GM23338 (cell line): Measurements from ENCODE around the gene MBNL3. TPM values are rescaled to one million over a fixed set of nuclear protein-coding genes. Genes with fewer than 3 reads are reported as not detected.

Experiments used
- ATAC-seq: fragments of 200-7000 bp; cut with Tn5 transposase; 3 replicates; pipeline ENCODE4 v1.9.1; 2020
- DNase-seq: peaks from one replicate; pipeline ENCODE4 v3.0.0-alpha.2; 2015; ENCODE audit warnings: low spot score
- H2AFZ ChIP-seq: fragments of 200-600 bp; sonication (generic); 2 replicates; pipeline ENCODE4 v1.8.0; 2016; ENCODE audit warnings: antibody characterized with exemption, mild to moderate bottlenecking, moderate library complexity
- H3F3A ChIP-seq: fragments of 200-600 bp; sonication (generic); replicated peaks from 2 replicates; pipeline ENCODE4 v1.8.0; 2017; ENCODE audit warnings: antibody characterized with exemption, mixed run types, low read depth
- H3K27ac ChIP-seq: fragments of 200-600 bp; sonication (generic); 2 replicates; pipeline ENCODE4 v1.6.1; 2016; ENCODE audit warnings: low read depth
- H3K27me3 ChIP-seq: fragments of 200-600 bp; sonication (generic); 2 replicates; pipeline ENCODE4 v1.8.0; 2016; ENCODE audit warnings: mild to moderate bottlenecking, mixed run types, moderate library complexity; ENCODE audit not compliant: insufficient read depth
- H3K36me3 ChIP-seq: fragments of 200-600 bp; sonication (generic); 2 replicates; pipeline ENCODE4 v1.8.0; 2016; ENCODE audit warnings: mild to moderate bottlenecking; ENCODE audit not compliant: insufficient read depth
- H3K4me1 ChIP-seq: fragments of 200-600 bp; sonication (generic); 2 replicates; pipeline ENCODE4 v1.8.0; 2016; ENCODE audit warnings: mild to moderate bottlenecking, moderate library complexity; ENCODE audit not compliant: insufficient read depth
- H3K4me2 ChIP-seq: fragments of 200-600 bp; sonication (generic); 2 replicates; pipeline ENCODE4 v1.7.1; 2017; ENCODE audit warnings: mixed run types
- H3K4me3 ChIP-seq: fragments of 200-600 bp; sonication (generic); 2 replicates; pipeline ENCODE4 v1.6.1; 2016; ENCODE audit warnings: mixed run types
- H3K79me2 ChIP-seq: fragments of 200-600 bp; sonication (generic); replicated peaks from 2 replicates; pipeline ENCODE4 v1.8.0; 2017; ENCODE audit warnings: mild to moderate bottlenecking; ENCODE audit not compliant: insufficient read depth
- H3K9me2 ChIP-seq: fragments of 200-600 bp; sonication (generic); 2 replicates; pipeline ENCODE4 v1.8.0; 2017; ENCODE audit not compliant: insufficient read depth
- H4K20me1 ChIP-seq: fragments of 200-600 bp; sonication (generic); replicated peaks from 2 replicates; pipeline ENCODE4 v1.8.0; 2017; ENCODE audit warnings: mild to moderate bottlenecking; ENCODE audit not compliant: insufficient read depth
- H3K27ac Mint-ChIP-seq: 2 replicates; pipeline ENCODE4 v1.8.0; 2020; ENCODE audit warnings: inconsistent platforms, mild to moderate bottlenecking, moderate library complexity, mixed read lengths
- H3K27me3 Mint-ChIP-seq: 3 replicates; pipeline ENCODE4 v1.8.0; 2022; ENCODE audit warnings: low read depth, mild to moderate bottlenecking, moderate library complexity, mixed read lengths, inconsistent platforms; ENCODE audit not compliant: insufficient read depth, poor library complexity
- H3K36me3 Mint-ChIP-seq: 3 replicates; pipeline ENCODE4 v1.8.0; 2021; ENCODE audit warnings: low read depth, mild to moderate bottlenecking, inconsistent platforms, moderate library complexity, mixed read lengths
- H3K4me1 Mint-ChIP-seq: 3 replicates; pipeline ENCODE4 v1.8.0; 2020; ENCODE audit warnings: mild to moderate bottlenecking, inconsistent platforms, mixed read lengths
- H3K4me3 Mint-ChIP-seq: 3 replicates; pipeline ENCODE4 v1.8.0; 2021; ENCODE audit warnings: moderate library complexity, mild to moderate bottlenecking, inconsistent platforms, mixed read lengths
- H3K9me3 Mint-ChIP-seq: 3 replicates; pipeline ENCODE4 v1.8.0; 2020; ENCODE audit warnings: moderate library complexity, mild to moderate bottlenecking, inconsistent platforms, mixed read lengths
- ETS1 ChIP-seq: IDR thresholded peaks from 2 replicates; pipeline ENCODE4 v1.6.1; 2016; ENCODE audit warnings: antibody characterized with exemption
- EZH2phosphoT487 ChIP-seq: fragments of 200-600 bp; sonication (generic); IDR thresholded peaks from one replicate; pipeline ENCODE4 v1.8.1; 2018; ENCODE audit warnings: antibody characterized with exemption; ENCODE audit not compliant: unreplicated experiment
- ZNF114 ChIP-seq: fragments of 250-450 bp; sonication (Bioruptor Pico); IDR thresholded peaks from 2 replicates; pipeline ENCODE4 v1.5.0; 2020; ENCODE audit warnings: mild to moderate bottlenecking, moderate library complexity
- polyA plus RNA-seq: library from polyadenylated mRNA; unstranded; fragments of >200 nt; fragmentation: Nextera tagmentation; extraction: Ambion mirVana; gene quantifications from 2 replicates; pipeline ENCODE4 v1.2.1, GENCODE V29; 2016
- total RNA-seq: library from RNA; depleted of rRNA; stranded (reverse); fragments of >200 nt; shearing (Covaris generic); gene quantifications from 2 replicates; pipeline ENCODE4 v1.2.3, GENCODE V29; 2014
- TF ChIP-seq, protein P1 (sequence below): IDR thresholded peaks from one replicate; pipeline ENCODE4 v1.6.1; 2018; ENCODE audit warnings: antibody characterized with exemption; ENCODE audit not compliant: unreplicated experiment
- TF ChIP-seq, protein P2 (sequence below): fragments of 250-450 bp; sonication (Bioruptor Pico); IDR thresholded peaks from 2 replicates; pipeline ENCODE4 v1.5.0; 2020; ENCODE audit warnings: mild to moderate bottlenecking, moderate library complexity

Gene MBNL3
- total and polyA plus RNA-seq, 2 experiments from 2014 or later, result 2.3 to 2.4 TPM

DNA sequence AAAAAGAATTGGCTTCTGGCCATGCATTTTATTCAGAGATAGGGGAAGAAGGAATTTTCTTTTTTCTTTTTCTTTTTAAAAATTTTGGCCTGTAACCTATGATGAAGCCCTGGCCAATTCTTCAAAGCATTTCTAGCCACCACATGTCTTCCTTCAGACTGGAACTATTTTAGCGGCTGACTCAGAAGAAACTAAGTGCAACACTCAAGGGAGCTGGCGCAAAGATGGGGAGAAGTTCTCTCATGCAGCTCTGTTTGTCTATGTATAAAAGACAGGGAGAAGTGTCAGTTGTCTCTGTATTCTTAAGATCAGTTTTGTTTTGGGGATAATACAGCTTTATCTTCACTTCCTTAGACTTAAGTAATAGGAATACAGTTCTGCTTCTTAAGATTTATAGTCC lies 46.1 kb downstream of the MBNL3 start (continued):
- TF ChIP-seq, protein P1, sequence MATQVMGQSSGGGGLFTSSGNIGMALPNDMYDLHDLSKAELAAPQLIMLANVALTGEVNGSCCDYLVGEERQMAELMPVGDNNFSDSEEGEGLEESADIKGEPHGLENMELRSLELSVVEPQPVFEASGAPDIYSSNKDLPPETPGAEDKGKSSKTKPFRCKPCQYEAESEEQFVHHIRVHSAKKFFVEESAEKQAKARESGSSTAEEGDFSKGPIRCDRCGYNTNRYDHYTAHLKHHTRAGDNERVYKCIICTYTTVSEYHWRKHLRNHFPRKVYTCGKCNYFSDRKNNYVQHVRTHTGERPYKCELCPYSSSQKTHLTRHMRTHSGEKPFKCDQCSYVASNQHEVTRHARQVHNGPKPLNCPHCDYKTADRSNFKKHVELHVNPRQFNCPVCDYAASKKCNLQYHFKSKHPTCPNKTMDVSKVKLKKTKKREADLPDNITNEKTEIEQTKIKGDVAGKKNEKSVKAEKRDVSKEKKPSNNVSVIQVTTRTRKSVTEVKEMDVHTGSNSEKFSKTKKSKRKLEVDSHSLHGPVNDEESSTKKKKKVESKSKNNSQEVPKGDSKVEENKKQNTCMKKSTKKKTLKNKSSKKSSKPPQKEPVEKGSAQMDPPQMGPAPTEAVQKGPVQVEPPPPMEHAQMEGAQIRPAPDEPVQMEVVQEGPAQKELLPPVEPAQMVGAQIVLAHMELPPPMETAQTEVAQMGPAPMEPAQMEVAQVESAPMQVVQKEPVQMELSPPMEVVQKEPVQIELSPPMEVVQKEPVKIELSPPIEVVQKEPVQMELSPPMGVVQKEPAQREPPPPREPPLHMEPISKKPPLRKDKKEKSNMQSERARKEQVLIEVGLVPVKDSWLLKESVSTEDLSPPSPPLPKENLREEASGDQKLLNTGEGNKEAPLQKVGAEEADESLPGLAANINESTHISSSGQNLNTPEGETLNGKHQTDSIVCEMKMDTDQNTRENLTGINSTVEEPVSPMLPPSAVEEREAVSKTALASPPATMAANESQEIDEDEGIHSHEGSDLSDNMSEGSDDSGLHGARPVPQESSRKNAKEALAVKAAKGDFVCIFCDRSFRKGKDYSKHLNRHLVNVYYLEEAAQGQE, result no peak
- TF ChIP-seq, protein P2, sequence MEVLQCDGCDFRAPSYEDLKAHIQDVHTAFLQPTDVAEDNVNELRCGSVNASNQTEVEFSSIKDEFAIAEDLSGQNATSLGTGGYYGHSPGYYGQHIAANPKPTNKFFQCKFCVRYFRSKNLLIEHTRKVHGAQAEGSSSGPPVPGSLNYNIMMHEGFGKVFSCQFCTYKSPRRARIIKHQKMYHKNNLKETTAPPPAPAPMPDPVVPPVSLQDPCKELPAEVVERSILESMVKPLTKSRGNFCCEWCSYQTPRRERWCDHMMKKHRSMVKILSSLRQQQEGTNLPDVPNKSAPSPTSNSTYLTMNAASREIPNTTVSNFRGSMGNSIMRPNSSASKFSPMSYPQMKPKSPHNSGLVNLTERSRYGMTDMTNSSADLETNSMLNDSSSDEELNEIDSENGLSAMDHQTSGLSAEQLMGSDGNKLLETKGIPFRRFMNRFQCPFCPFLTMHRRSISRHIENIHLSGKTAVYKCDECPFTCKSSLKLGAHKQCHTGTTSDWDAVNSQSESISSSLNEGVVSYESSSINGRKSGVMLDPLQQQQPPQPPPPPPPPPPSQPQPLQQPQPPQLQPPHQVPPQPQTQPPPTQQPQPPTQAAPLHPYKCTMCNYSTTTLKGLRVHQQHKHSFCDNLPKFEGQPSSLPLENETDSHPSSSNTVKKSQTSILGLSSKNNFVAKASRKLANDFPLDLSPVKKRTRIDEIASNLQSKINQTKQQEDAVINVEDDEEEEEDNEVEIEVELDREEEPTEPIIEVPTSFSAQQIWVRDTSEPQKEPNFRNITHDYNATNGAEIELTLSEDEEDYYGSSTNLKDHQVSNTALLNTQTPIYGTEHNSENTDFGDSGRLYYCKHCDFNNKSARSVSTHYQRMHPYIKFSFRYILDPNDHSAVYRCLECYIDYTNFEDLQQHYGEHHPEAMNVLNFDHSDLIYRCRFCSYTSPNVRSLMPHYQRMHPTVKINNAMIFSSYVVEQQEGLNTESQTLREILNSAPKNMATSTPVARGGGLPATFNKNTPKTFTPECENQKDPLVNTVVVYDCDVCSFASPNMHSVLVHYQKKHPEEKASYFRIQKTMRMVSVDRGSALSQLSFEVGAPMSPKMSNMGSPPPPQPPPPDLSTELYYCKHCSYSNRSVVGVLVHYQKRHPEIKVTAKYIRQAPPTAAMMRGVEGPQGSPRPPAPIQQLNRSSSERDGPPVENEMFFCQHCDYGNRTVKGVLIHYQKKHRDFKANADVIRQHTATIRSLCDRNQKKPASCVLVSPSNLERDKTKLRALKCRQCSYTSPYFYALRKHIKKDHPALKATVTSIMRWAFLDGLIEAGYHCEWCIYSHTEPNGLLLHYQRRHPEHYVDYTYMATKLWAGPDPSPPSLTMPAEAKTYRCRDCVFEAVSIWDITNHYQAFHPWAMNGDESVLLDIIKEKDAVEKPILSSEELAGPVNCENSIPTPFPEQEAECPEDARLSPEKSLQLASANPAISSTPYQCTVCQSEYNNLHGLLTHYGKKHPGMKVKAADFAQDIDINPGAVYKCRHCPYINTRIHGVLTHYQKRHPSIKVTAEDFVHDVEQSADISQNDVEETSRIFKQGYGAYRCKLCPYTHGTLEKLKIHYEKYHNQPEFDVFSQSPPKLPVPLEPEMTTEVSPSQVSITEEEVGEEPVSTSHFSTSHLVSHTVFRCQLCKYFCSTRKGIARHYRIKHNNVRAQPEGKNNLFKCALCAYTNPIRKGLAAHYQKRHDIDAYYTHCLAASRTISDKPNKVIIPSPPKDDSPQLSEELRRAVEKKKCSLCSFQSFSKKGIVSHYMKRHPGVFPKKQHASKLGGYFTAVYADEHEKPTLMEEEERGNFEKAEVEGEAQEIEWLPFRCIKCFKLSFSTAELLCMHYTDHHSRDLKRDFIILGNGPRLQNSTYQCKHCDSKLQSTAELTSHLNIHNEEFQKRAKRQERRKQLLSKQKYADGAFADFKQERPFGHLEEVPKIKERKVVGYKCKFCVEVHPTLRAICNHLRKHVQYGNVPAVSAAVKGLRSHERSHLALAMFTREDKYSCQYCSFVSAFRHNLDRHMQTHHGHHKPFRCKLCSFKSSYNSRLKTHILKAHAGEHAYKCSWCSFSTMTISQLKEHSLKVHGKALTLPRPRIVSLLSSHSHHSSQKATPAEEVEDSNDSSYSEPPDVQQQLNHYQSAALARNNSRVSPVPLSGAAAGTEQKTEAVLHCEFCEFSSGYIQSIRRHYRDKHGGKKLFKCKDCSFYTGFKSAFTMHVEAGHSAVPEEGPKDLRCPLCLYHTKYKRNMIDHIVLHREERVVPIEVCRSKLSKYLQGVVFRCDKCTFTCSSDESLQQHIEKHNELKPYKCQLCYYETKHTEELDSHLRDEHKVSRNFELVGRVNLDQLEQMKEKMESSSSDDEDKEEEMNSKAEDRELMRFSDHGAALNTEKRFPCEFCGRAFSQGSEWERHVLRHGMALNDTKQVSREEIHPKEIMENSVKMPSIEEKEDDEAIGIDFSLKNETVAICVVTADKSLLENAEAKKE (CRISPR knock-in tag), result no peak

GRCh38 chrX:132435222-132435621 lies 53.6 kb downstream of the MBNL3 start:
- peaks cover 4% of the 10 kb centered on the region; the same call in 1 of the 2 replicates for H3K4me1 ChIP-seq
- DNase-seq (no peak), ATAC-seq (no peak)
- no peaks in the 10 kb centered on the region for H3K9me2 ChIP-seq
- no peaks in the 10 kb centered on the region for H3K27me3 ChIP-seq
- no peaks in the 10 kb centered on the region for H3K36me3 ChIP-seq
- Mint-ChIP-seq H3K27me3 (no peaks in the 10 kb centered on the region), H3K4me1 (peaks cover 16% of the 10 kb centered on the region; the same call in 2 of the 3 replicates), H3K9me3 (no peaks in the 10 kb centered on the region), H3K4me3 (no peak overlapping the region), H3K27ac (no peak overlapping the region), H3K36me3 (no peaks in the 10 kb centered on the region)
- H3K79me2 ChIP-seq, result no peaks in the 10 kb centered on the region
- no peak overlapping the region for H3K4me2 ChIP-seq
- H4K20me1 ChIP-seq, result no peaks in the 10 kb centered on the region
- no peak overlapping the region for H3K4me3 ChIP-seq
- no peak overlapping the region for H3K27ac ChIP-seq
- no peaks in the 10 kb centered on the region for H3F3A ChIP-seq
- no peak overlapping the region for H2AFZ ChIP-seq
- TF ChIP-seq ETS1, result no peak
- no peak for TF ChIP-seq ZNF114 (CRISPR knock-in tag)
- no peak for TF ChIP-seq EZH2phosphoT487
